ENCODE results near the gene HACD2. TPM values are rescaled to one million over a fixed set of nuclear protein-coding genes. Genes with fewer than 3 reads are reported as not detected.
A peak's percentile ranks its signal among the peaks of the same experiment; 100 is the strongest.
"Not testable (repeated sequence)": the region's sequence is repeated elsewhere in the genome, so short reads cannot be mapped to it uniquely, and the experiment has no call there.

Gene HACD2
- total RNA-seq, 1 donor from 2014 or later, result 34.3 TPM

- Histone ChIP-seq H3K27ac (ENCODE audit: low read depth, low read length) (no peak overlapping the region), H3K36me3 (ENCODE audit: insufficient read depth, low read length) (peaks cover 19% of the 10 kb centered on the region), H3K9me3 (ENCODE audit: insufficient read depth, low read depth, low read length) (no peaks in the 10 kb centered on the region), H3K27me3 (ENCODE audit: insufficient read depth, low read length) (no peaks in the 10 kb centered on the region), H4K20me1 (ENCODE audit: insufficient read depth, low read length) (peaks cover 15% of the 10 kb centered on the region), H3K79me2 (ENCODE audit: insufficient read depth, low read length) (no peaks in the 10 kb centered on the region), H2AFZ (ENCODE audit: low read depth, low read length) (no peak overlapping the region), H3K4me1 (ENCODE audit: insufficient read depth, low read length) (peaks cover 13% of the 10 kb centered on the region), H3K4me2 (ENCODE audit: low read length) (peak overlapping the region; percentile 48), H3K9ac (ENCODE audit: low read length) (peak overlapping the region; percentile 8), H3K4me3 (ENCODE audit: insufficient read depth, low read depth, low read length) (no peak overlapping the region)
- no peak for TF ChIP-seq EZH2 (IDR thresholded peaks at IDR 0.05; ENCODE audit: insufficient read depth, low read length)
- TF ChIP-seq CTCF (IDR thresholded peaks at IDR 0.05; ENCODE audit: insufficient read depth, low read depth, low read length), result no peak
- H3K4me1 Mint-ChIP-seq (ENCODE audit: low read depth, unreplicated experiment), result no peaks in the 10 kb centered on the region
- H3K9me3 Mint-ChIP-seq (ENCODE audit: unreplicated experiment), result no peaks in the 10 kb centered on the region
- no peak overlapping the region for H3K4me3 Mint-ChIP-seq (ENCODE audit: unreplicated experiment)
- peaks cover 33% of the 10 kb centered on the region for H3K36me3 Mint-ChIP-seq (ENCODE audit: low read depth, unreplicated experiment)
- FAIRE-seq (no peak), DNase-seq (ENCODE audit: low read depth) (no peak)
- H3K27ac Mint-ChIP-seq (ENCODE audit: unreplicated experiment), result no peak overlapping the region
- no peaks in the 10 kb centered on the region for H3K27me3 Mint-ChIP-seq (ENCODE audit: low read depth, unreplicated experiment)
Observed at GRCh38 chr3:123618076-123618708, 33.3 kb upstream of the HACD2 start.

- H3K4me3 ChIP-seq (ENCODE audit: insufficient read depth, low read depth, low read length), result no peak overlapping the region
- H3K36me3 ChIP-seq (ENCODE audit: insufficient read depth, low read length), result peaks cover 22% of the 10 kb centered on the region
- no peak overlapping the region for H3K4me2 ChIP-seq (ENCODE audit: low read length)
- peaks cover 28% of the 10 kb centered on the region for H3K36me3 Mint-ChIP-seq (ENCODE audit: low read depth, unreplicated experiment)
- peaks cover 13% of the 10 kb centered on the region for H3K4me1 ChIP-seq (ENCODE audit: insufficient read depth, low read length)
- no peak overlapping the region for H2AFZ ChIP-seq (ENCODE audit: low read depth, low read length)
- H4K20me1 ChIP-seq (ENCODE audit: insufficient read depth, low read length), result peaks cover 15% of the 10 kb centered on the region
- no peaks in the 10 kb centered on the region for H3K9me3 Mint-ChIP-seq (ENCODE audit: unreplicated experiment)
- DNase-seq (ENCODE audit: low read depth) (no peak), FAIRE-seq (no peak)
- H3K4me1 Mint-ChIP-seq (ENCODE audit: low read depth, unreplicated experiment), result no peaks in the 10 kb centered on the region
- no peak overlapping the region for H3K4me3 Mint-ChIP-seq (ENCODE audit: unreplicated experiment)
- no peak overlapping the region for H3K27ac ChIP-seq (ENCODE audit: low read depth, low read length)
- no peaks in the 10 kb centered on the region for H3K27me3 Mint-ChIP-seq (ENCODE audit: low read depth, unreplicated experiment)
- H3K79me2 ChIP-seq (ENCODE audit: insufficient read depth, low read length), result no peaks in the 10 kb centered on the region
- H3K9ac ChIP-seq (ENCODE audit: low read length), result no peak overlapping the region
- H3K27ac Mint-ChIP-seq (ENCODE audit: unreplicated experiment), result no peak overlapping the region
- no peaks in the 10 kb centered on the region for H3K27me3 ChIP-seq (ENCODE audit: insufficient read depth, low read length)
- TF ChIP-seq CTCF (IDR thresholded peaks at IDR 0.05; ENCODE audit: insufficient read depth, low read depth, low read length), result no peak
- TF ChIP-seq EZH2 (IDR thresholded peaks at IDR 0.05; ENCODE audit: insufficient read depth, low read length), result no peak
- no peaks in the 10 kb centered on the region for H3K9me3 ChIP-seq (ENCODE audit: insufficient read depth, low read depth, low read length)
Observed at GRCh38 chr3:123616593-123616992, 31.7 kb upstream of the HACD2 start.

GRCh38 chr3:123613543-123613942, 28.7 kb upstream of the HACD2 start:
- Histone ChIP-seq H2AFZ (ENCODE audit: low read depth, low read length) (no peak overlapping the region), H3K36me3 (ENCODE audit: insufficient read depth, low read length) (peaks cover 22% of the 10 kb centered on the region), H3K79me2 (ENCODE audit: insufficient read depth, low read length) (no peaks in the 10 kb centered on the region), H3K4me2 (ENCODE audit: low read length) (no peak overlapping the region), H4K20me1 (ENCODE audit: insufficient read depth, low read length) (peaks cover 8% of the 10 kb centered on the region), H3K9me3 (ENCODE audit: insufficient read depth, low read depth, low read length) (no peaks in the 10 kb centered on the region), H3K4me1 (ENCODE audit: insufficient read depth, low read length) (peaks cover 6% of the 10 kb centered on the region), H3K9ac (ENCODE audit: low read length) (no peak overlapping the region), H3K27ac (ENCODE audit: low read depth, low read length) (no peak overlapping the region), H3K27me3 (ENCODE audit: insufficient read depth, low read length) (no peaks in the 10 kb centered on the region), H3K4me3 (ENCODE audit: insufficient read depth, low read depth, low read length) (no peak overlapping the region)
- H3K4me3 Mint-ChIP-seq (ENCODE audit: unreplicated experiment), result no peak overlapping the region
- no peak for FAIRE-seq
- no peaks in the 10 kb centered on the region for H3K27me3 Mint-ChIP-seq (ENCODE audit: low read depth, unreplicated experiment)
- TF ChIP-seq CTCF (IDR thresholded peaks at IDR 0.05; ENCODE audit: insufficient read depth, low read depth, low read length) (no peak), EZH2 (IDR thresholded peaks at IDR 0.05; ENCODE audit: insufficient read depth, low read length) (no peak)
- H3K36me3 Mint-ChIP-seq (ENCODE audit: low read depth, unreplicated experiment), result peaks cover 22% of the 10 kb centered on the region
- H3K27ac Mint-ChIP-seq (ENCODE audit: unreplicated experiment), result no peak overlapping the region
- peaks cover 5% of the 10 kb centered on the region for H3K4me1 Mint-ChIP-seq (ENCODE audit: low read depth, unreplicated experiment)
- no peak for DNase-seq (ENCODE audit: low read depth)
- no peaks in the 10 kb centered on the region for H3K9me3 Mint-ChIP-seq (ENCODE audit: unreplicated experiment)

GRCh38 chr3:123611674-123612073, 26.8 kb upstream of the HACD2 start:
- H3K27ac ChIP-seq (ENCODE audit: low read depth, low read length); H3K27ac Mint-ChIP-seq (ENCODE audit: unreplicated experiment); H3K27me3 ChIP-seq (ENCODE audit: insufficient read depth, low read length): not testable (repeated sequence)

More at GRCh38 chr3:123611674-123612073, 26.8 kb upstream of the HACD2 start:
- not testable (repeated sequence) for H3K9ac ChIP-seq (ENCODE audit: low read length); DNase-seq (ENCODE audit: low read depth); H4K20me1 ChIP-seq (ENCODE audit: insufficient read depth, low read length); H3K9me3 Mint-ChIP-seq (ENCODE audit: unreplicated experiment); H3K79me2 ChIP-seq (ENCODE audit: insufficient read depth, low read length); H3K4me3 ChIP-seq (ENCODE audit: insufficient read depth, low read depth, low read length); H3K4me2 ChIP-seq (ENCODE audit: low read length); H3K4me1 ChIP-seq (ENCODE audit: insufficient read depth, low read length); H3K27me3 Mint-ChIP-seq (ENCODE audit: low read depth, unreplicated experiment); H3K36me3 Mint-ChIP-seq (ENCODE audit: low read depth, unreplicated experiment); H3K4me1 Mint-ChIP-seq (ENCODE audit: low read depth, unreplicated experiment); H3K4me3 Mint-ChIP-seq (ENCODE audit: unreplicated experiment); H3K9me3 ChIP-seq (ENCODE audit: insufficient read depth, low read depth, low read length); H2AFZ ChIP-seq (ENCODE audit: low read depth, low read length); FAIRE-seq
- peaks cover 18% of the 10 kb centered on the region for H3K36me3 ChIP-seq (ENCODE audit: insufficient read depth, low read length)
